Right lung (tissue), 5 donors: ENCODE measurements around the gene TBXAS1. TPM values are rescaled to one million over a fixed set of nuclear protein-coding genes. Genes with fewer than 3 reads are reported as not detected.
A peak's percentile ranks its signal among the peaks of the same experiment; 100 is the strongest.

Experiments
- DNase-seq, 2 donors: peaks; one replicate each; pipeline ENCODE4 v3.0.0-alpha.2; 2013
- polyA plus RNA-seq, 5 donors: library from polyadenylated mRNA; unstranded; fragments of 120-200 nt; gene quantifications; one replicate each; pipeline versions ENCODE4 v1.2.1 to v1.2.3, GENCODE V29; 2013; ENCODE audit warnings: inconsistent platforms in 1 of 5, low replicate concordance in 1 of 5; ENCODE audit not compliant: insufficient read length in 5 of 5, insufficient read depth in 1 of 5

The TBXAS1 gene
- polyA plus RNA-seq, 5 donors = 6.9 to 9.8 (median 9.0) TPM

GRCh38 chr7:139976838-139977656, 148.0 kb downstream of the TBXAS1 start:
- no peak for DNase-seq

GRCh38 chr7:139981511-139981895, 152.4 kb downstream of the TBXAS1 start:
- no peak for DNase-seq

GRCh38 chr7:139982927-139983920, 154.2 kb downstream of the TBXAS1 start:
- peak in 1 of 2 donors; percentile 28 for DNase-seq

GRCh38 chr7:139984642-139985539, 155.8 kb downstream of the TBXAS1 start:
- DNase-seq = no peak

GRCh38 chr7:139985811-139986210, 156.7 kb downstream of the TBXAS1 start:
- no peak for DNase-seq

GRCh38 chr7:139987691-139988516, 158.8 kb downstream of the TBXAS1 start:
- DNase-seq = no peak

GRCh38 chr7:139989366-139990141, 160.5 kb downstream of the TBXAS1 start:
- DNase-seq = no peak

GRCh38 chr7:139990142-139990535, 161.1 kb downstream of the TBXAS1 start:
- DNase-seq = no peak

- DNase-seq = no peak
These were observed 161.7 kb downstream of the TBXAS1 start for GRCh38 chr7:139990571-139991268.

GRCh38 chr7:139991269-139991666, 162.2 kb downstream of the TBXAS1 start:
- DNase-seq = no peak

GRCh38 chr7:139991911-139992310, 162.8 kb downstream of the TBXAS1 start:
- no peak for DNase-seq

GRCh38 chr7:139992353-139993044, 163.4 kb downstream of the TBXAS1 start:
- no peak for DNase-seq

GRCh38 chr7:139993169-139993568, 164.1 kb downstream of the TBXAS1 start:
- no peak for DNase-seq

GRCh38 chr7:139993592-139993991, 164.5 kb downstream of the TBXAS1 start:
- no peak for DNase-seq

GRCh38 chr7:139994356-139994755, 165.3 kb downstream of the TBXAS1 start:
- DNase-seq = no peak

GRCh38 chr7:139995017-139995915, 166.2 kb downstream of the TBXAS1 start:
- peak; percentile 37 to 60 for DNase-seq

- no peak for DNase-seq
These were observed 169.5 kb downstream of the TBXAS1 start for GRCh38 chr7:139998572-139998971.
